HCT116 (cell line): ENCODE data around the gene ANXA4. TPM values are rescaled to one million over a fixed set of nuclear protein-coding genes. Genes with fewer than 3 reads are reported as not detected.

ENCODE experiments used
- ATAC-seq: fragments of 200-7000 bp; cut with Tn5 transposase; 2 replicates; pipeline ENCODE4 v1.9.1; 2020; ENCODE audit warnings: mild to moderate bottlenecking, moderate library complexity
- BruUV-seq: library from RNA; stranded (reverse); fragments of 400-500 nt; replicated peaks from 2 replicates; lab custom pipeline; 2021; lab: Mats Ljungman, UMichigan
- CTCF ChIA-PET: fragments of 300-600 bp; sonication (Branson Sonifier 250); formaldehyde crosslinking; loops from one replicate; lab custom pipeline; 2021; ENCODE audit warnings: antibody characterized with exemption; lab: Charles Lee
- POLR2A ChIA-PET: fragments of 300-600, 350-600 bp; sonication (Branson Sonifier 250); formaldehyde crosslinking; loops from one replicate; lab custom pipeline; 2021; ENCODE audit warnings: antibody characterized with exemption; lab: Charles Lee
- RAD21 ChIA-PET, 2 experiments: fragments of 300-600 bp; sonication (Branson Sonifier 250); formaldehyde crosslinking; loops; one replicate each; lab custom pipeline; 2023; ENCODE audit warnings: low total read pairs in 2 of 2; ENCODE audit not compliant: uncharacterized antibody in 2 of 2, unreplicated experiment in 2 of 2, low non-redundant PET in 1 of 2; lab: Charles Lee
- DNase-seq: peaks from one replicate; pipeline ENCODE4 v3.0.0-alpha.2; 2010; ENCODE audit warnings: low read depth, low spot score
- H2AFZ ChIP-seq: fragments of 200-600 bp; shearing (Covaris generic), sonication (generic); 2 replicates; pipeline ENCODE4 v1.6.1; 2017; ENCODE audit warnings: low read depth, mixed run types, mixed read lengths, antibody characterized with exemption, low read length; ENCODE audit not compliant: poor library complexity, severe bottlenecking
- H3K27ac ChIP-seq: 2 replicates; pipeline ENCODE4 v1.5.1; 2012; ENCODE audit warnings: low read depth, low read length
- H3K27me3 ChIP-seq: fragments of 200-600 bp; sonication (generic); 2 replicates; pipeline ENCODE4 v1.6.1; 2016; ENCODE audit warnings: mixed run types, low read length, mixed read lengths; ENCODE audit not compliant: insufficient read depth
- H3K36me3 ChIP-seq, 2 experiments: fragments of 200-500 bp in 1 of 2; fragments of 200-600 bp in 1 of 2; sonication (Bioruptor generic) in 1 of 2; sonication (generic) in 1 of 2; 2 replicates each; pipeline versions ENCODE4 v1.5.1 to v1.6.1; 2014 to 2016; ENCODE audit warnings: low read length in 2 of 2, inconsistent platforms in 1 of 2, mixed read lengths in 1 of 2, mixed run types in 1 of 2; ENCODE audit not compliant: insufficient read depth in 2 of 2, control insufficient read depth in 1 of 2
- H3K4me1 ChIP-seq, 2 experiments: fragments of 200-600 bp in 1 of 2; sonication (generic) in 1 of 2; 2 replicates each; pipeline versions ENCODE4 v1.5.1 to v1.6.1; 2012 to 2017; ENCODE audit warnings: low read length in 2 of 2, inconsistent platforms in 1 of 2, mild to moderate bottlenecking in 1 of 2, mixed read lengths in 1 of 2, mixed run types in 1 of 2, moderate library complexity in 1 of 2; ENCODE audit not compliant: insufficient read depth in 2 of 2, control insufficient read depth in 1 of 2
- H3K4me2 ChIP-seq: fragments of 200-600 bp; sonication (generic); 2 replicates; pipeline ENCODE4 v1.6.1; 2017; ENCODE audit warnings: mixed run types, low read length, mixed read lengths
- H3K4me3 ChIP-seq, 2 experiments: fragments of 200-600 bp in 1 of 2; sonication (generic) in 1 of 2; replicated peaks in 1 of 2; 2 replicates each; pipeline ENCODE4 v1.5.1; 2011 to 2016; ENCODE audit warnings: low read length in 2 of 2, control low read depth in 1 of 2, low read depth in 1 of 2, mild to moderate bottlenecking in 1 of 2, mixed read lengths in 1 of 2, mixed run types in 1 of 2
- H3K79me2 ChIP-seq: fragments of 200-600 bp; sonication (generic); 2 replicates; pipeline ENCODE4 v1.6.1; 2017; ENCODE audit warnings: mild to moderate bottlenecking, mixed run types, low read length, moderate library complexity, mixed read lengths; ENCODE audit not compliant: insufficient read depth
- H3K9ac ChIP-seq: fragments of 200-600 bp; sonication (generic); 2 replicates; pipeline ENCODE4 v1.6.1; 2016; ENCODE audit warnings: low read length, mixed read lengths
- H3K9me2 ChIP-seq: fragments of 200-600 bp; sonication (generic), shearing (Covaris generic); 2 replicates; pipeline ENCODE4 v1.6.1; 2017; ENCODE audit warnings: mixed run types, mild to moderate bottlenecking, moderate library complexity; ENCODE audit not compliant: insufficient read depth
- H3K9me3 ChIP-seq, 2 experiments: fragments of 200-500 bp in 1 of 2; fragments of 200-600 bp in 1 of 2; sonication (Bioruptor generic) in 1 of 2; sonication (generic) in 1 of 2; 2 replicates each; pipeline ENCODE4 v1.6.1; 2014 to 2017; ENCODE audit warnings: low read length in 2 of 2, mixed read lengths in 2 of 2, inconsistent platforms in 1 of 2, low read depth in 1 of 2, mild to moderate bottlenecking in 1 of 2, mixed run types in 1 of 2, moderate library complexity in 1 of 2; ENCODE audit not compliant: control insufficient read depth in 1 of 2, insufficient read depth in 1 of 2
- H4K20me1 ChIP-seq: fragments of 200-600 bp; sonication (generic), shearing (Covaris generic); 2 replicates; pipeline ENCODE4 v1.6.1; 2017; ENCODE audit warnings: mixed run types, mild to moderate bottlenecking, moderate library complexity; ENCODE audit not compliant: insufficient read depth
- CBX3 ChIP-seq: IDR thresholded peaks from 2 replicates; pipeline ENCODE4 v1.6.1; 2012; ENCODE audit warnings: low read depth
- CEBPB ChIP-seq: IDR thresholded peaks from 2 replicates; pipeline ENCODE4 v1.6.1; 2012; ENCODE audit warnings: low read depth
- EZH2 ChIP-seq: fragments of 200-600 bp; sonication (generic); IDR thresholded peaks from 2 replicates; pipeline ENCODE4 v1.6.1; 2017; ENCODE audit warnings: antibody characterized with exemption, mixed run types
- FOSL1 ChIP-seq: IDR thresholded peaks from 2 replicates; pipeline ENCODE4 v1.6.1; 2012; ENCODE audit warnings: low read depth
- JUND ChIP-seq: IDR thresholded peaks from 2 replicates; pipeline ENCODE4 v1.6.1; 2012
- POLR2A ChIP-seq: IDR thresholded peaks from 2 replicates; pipeline ENCODE4 v1.7.0; 2011; ENCODE audit warnings: borderline replicate concordance; ENCODE audit not compliant: insufficient read depth, insufficient read length; ENCODE audit errors: extremely low read depth
- POLR2AphosphoS5 ChIP-seq: IDR thresholded peaks from 2 replicates; pipeline ENCODE4 v1.6.1; 2011; ENCODE audit warnings: mild to moderate bottlenecking, low read depth, low read length, moderate library complexity
- YY1 ChIP-seq: IDR thresholded peaks from 2 replicates; pipeline ENCODE4 v1.6.1; 2011; ENCODE audit warnings: low read length, low read depth, moderate library complexity, mild to moderate bottlenecking; ENCODE audit not compliant: insufficient replicate concordance; ENCODE audit errors: extremely low read depth
- ZFX ChIP-seq: fragments of 450-650 bp; IDR thresholded peaks from 2 replicates; pipeline ENCODE4 v1.6.1; 2017
- ZNF274 ChIP-seq: fragments of 200-500 bp; sonication (Bioruptor generic); IDR thresholded peaks from 2 replicates; pipeline ENCODE4 v1.6.1; 2014; ENCODE audit warnings: mild to moderate bottlenecking, low read depth, low read length, inconsistent platforms
- intact Hi-C: fragments of 100-400 bp; cut with micrococcal nuclease; formaldehyde crosslinking; loops from 2 replicates; pipeline ENCODE4 v1.10.0; 2022
- total RNA-seq: library from RNA; stranded (reverse); gene quantifications from one replicate; pipeline ENCODE4 v1.2.1, GENCODE V29; 2021; ENCODE audit not compliant: unreplicated experiment
- TF ChIP-seq, protein P1 (sequence below): IDR thresholded peaks from 2 replicates; pipeline ENCODE4 v1.6.1; 2011; ENCODE audit warnings: mild to moderate bottlenecking, low read length, moderate library complexity; ENCODE audit not compliant: insufficient replicate concordance; ENCODE audit errors: extremely low read depth

Gene ANXA4
- total RNA-seq, 1 experiment from 2014 or later: 64.6 TPM

DNA sequence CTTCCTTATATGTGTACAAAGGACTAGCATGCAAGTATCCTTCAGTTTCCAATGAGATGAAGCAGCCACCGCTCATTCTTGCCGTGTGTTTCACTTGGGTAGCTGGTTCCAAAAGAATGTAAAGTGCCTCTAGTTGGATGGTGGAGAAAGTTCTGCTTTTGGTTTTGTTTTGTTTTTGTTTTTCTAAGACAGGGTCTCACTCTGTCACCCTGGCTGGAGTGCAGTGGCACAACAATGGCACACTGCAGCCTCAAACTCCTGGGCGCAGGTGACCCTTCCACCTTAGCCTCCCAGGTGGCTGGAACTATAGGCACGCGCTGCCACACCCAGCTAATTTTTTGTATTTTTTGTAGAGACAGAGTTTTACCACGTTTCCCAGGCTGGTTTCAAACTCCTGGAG lies 8.3 kb downstream of the ANXA4 start:
- intact Hi-C loops: no loop called here

DNA sequence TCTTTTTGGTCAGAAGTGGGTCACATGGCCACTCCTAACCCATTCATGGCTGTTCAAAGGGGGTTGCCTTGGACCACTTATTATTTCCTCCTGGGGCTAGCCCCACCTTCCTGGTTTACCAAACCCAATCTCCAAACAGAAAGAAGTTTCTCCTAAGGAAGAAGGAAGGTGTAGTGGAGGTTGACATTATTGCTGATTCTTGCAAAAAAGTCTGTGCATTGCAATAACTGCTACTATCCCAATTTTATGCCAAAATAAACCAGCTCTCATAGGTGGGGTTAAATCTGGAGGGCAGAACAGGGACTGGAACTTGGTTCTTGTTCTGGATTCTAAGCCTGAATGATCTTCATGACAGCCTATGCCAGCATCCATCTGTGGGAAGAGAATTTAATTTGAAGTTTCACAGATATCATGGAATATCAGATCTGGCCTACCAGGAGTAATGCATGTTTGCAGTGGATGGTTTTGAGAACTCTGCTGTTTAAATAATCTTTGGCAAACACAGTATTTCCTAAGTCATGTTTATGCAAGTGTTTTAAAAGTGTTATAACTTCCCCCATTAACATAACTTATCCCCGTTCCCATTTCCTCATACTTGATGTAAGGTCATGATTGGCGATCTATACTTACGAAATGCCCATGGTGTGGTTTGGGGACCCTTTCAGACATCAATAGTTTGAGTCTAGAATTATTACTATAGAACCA lies 11.9 kb downstream of the ANXA4 start:
- RAD21 ChIA-PET: no interaction called here
- ATAC-seq (no peak), DNase-seq (no peak)
- Histone ChIP-seq H3K36me3 (no peaks in the 10 kb centered on the region), H4K20me1 (no peaks in the 10 kb centered on the region), H3K4me3 (no peak overlapping the region), H2AFZ (no peak overlapping the region), H3K9me3 (no peaks in the 10 kb centered on the region), H3K9ac (no peak overlapping the region), H3K79me2 (peaks cover 78% of the 10 kb centered on the region), H3K27me3 (no peaks in the 10 kb centered on the region), H3K4me1 (peaks cover 18 to 33% of the 10 kb centered on the region in 2 experiments), H3K9me2 (no peaks in the 10 kb centered on the region), H3K4me2 (no peak overlapping the region), H3K27ac (no peak overlapping the region)
- no TSS peak for BruUV-seq
- CTCF ChIA-PET: interaction anchor here (1.7 kb wide), 1 partner anchor 29 kb away, joined by 4 read pairs; no protein-coding TSS in a partner anchor
- intact Hi-C loops: no loop called here
- TF ChIP-seq CEBPB (no peak), CBX3 (no peak), POLR2A (no peak), ZFX (no peak), YY1 (no peak), ZNF274 (no peak), FOSL1 (no peak)
- TF ChIP-seq, protein P1, sequence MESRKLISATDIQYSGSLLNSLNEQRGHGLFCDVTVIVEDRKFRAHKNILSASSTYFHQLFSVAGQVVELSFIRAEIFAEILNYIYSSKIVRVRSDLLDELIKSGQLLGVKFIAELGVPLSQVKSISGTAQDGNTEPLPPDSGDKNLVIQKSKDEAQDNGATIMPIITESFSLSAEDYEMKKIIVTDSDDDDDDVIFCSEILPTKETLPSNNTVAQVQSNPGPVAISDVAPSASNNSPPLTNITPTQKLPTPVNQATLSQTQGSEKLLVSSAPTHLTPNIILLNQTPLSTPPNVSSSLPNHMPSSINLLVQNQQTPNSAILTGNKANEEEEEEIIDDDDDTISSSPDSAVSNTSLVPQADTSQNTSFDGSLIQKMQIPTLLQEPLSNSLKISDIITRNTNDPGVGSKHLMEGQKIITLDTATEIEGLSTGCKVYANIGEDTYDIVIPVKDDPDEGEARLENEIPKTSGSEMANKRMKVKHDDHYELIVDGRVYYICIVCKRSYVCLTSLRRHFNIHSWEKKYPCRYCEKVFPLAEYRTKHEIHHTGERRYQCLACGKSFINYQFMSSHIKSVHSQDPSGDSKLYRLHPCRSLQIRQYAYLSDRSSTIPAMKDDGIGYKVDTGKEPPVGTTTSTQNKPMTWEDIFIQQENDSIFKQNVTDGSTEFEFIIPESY: no peak
- POLR2A ChIA-PET: no interaction called here

More for the DNA sequence above, 8.3 kb downstream of the ANXA4 start:
- ATAC-seq: no peak
- no peak overlapping the region for H3K4me3 ChIP-seq
- no peak overlapping the region for H3K27ac ChIP-seq
- no peak overlapping the region for H2AFZ ChIP-seq
- no peaks in the 10 kb centered on the region for H4K20me1 ChIP-seq
- CTCF ChIA-PET: no interaction called here
- RAD21 ChIA-PET: no interaction called here
- H3K9ac ChIP-seq: no peak overlapping the region
- H3K4me2 ChIP-seq: no peak overlapping the region
- BruUV-seq: no TSS peak
- no peaks in the 10 kb centered on the region for H3K9me2 ChIP-seq
- no peak for TF ChIP-seq ZNF274
- no peak for TF ChIP-seq JUND
- TF ChIP-seq POLR2AphosphoS5: no peak
- TF ChIP-seq CEBPB: no peak
- TF ChIP-seq EZH2: no peak
- no peak for TF ChIP-seq YY1
- TF ChIP-seq, all 23 proteins: peak for 0
- Histone ChIP-seq H3K9me3 (no peaks in the 10 kb centered on the region), H3K36me3 (no peaks in the 10 kb centered on the region), H3K4me1 (peaks cover 7 to 18% of the 10 kb centered on the region in 2 experiments; a peak in 3 of 4 replicates), H3K79me2 (peaks cover 81% of the 10 kb centered on the region), H3K27me3 (no peaks in the 10 kb centered on the region)
- POLR2A ChIA-PET: interaction anchor here (2.2 kb wide), 1 partner anchor 9 kb away, joined by 7 read pairs; the partner anchor contains the start of gene ANXA4
- no peak for DNase-seq
